GM12801 (cell line): ENCODE data around the gene GATA2.

ENCODE experiments used
- CTCF ChIP-seq: IDR thresholded peaks from one replicate; pipeline ENCODE4 v1.5.1; 2011; ENCODE audit warnings: control low read depth; ENCODE audit not compliant: insufficient read length; ENCODE audit errors: extremely low read depth

Gene GATA2

GRCh38 chr3:128481438-128481942 lies 11.5 kb downstream of the GATA2 start:
- TF ChIP-seq CTCF: no peak

GRCh38 chr3:128480717-128481437 lies 12.1 kb downstream of the GATA2 start:
- TF ChIP-seq CTCF: no peak

- TF ChIP-seq CTCF: no peak
These were observed 12.7 kb downstream of the GATA2 start for GRCh38 chr3:128480278-128480677.

GRCh38 chr3:128479558-128480086 lies 13.4 kb downstream of the GATA2 start:
- no peak for TF ChIP-seq CTCF

GRCh38 chr3:128478576-128479506 lies 14.2 kb downstream of the GATA2 start:
- no peak for TF ChIP-seq CTCF

GRCh38 chr3:128476659-128477058 lies 16.3 kb downstream of the GATA2 start:
- TF ChIP-seq CTCF: no peak

GRCh38 chr3:128475355-128475754 lies 17.6 kb downstream of the GATA2 start:
- TF ChIP-seq CTCF: no peak
